ENCODE data around the gene OSER1. TPM values are rescaled to one million over a fixed set of nuclear protein-coding genes. Genes with fewer than 3 reads are reported as not detected.

Gene OSER1
- total RNA-seq, 1 donor = 46.7 TPM

DNA sequence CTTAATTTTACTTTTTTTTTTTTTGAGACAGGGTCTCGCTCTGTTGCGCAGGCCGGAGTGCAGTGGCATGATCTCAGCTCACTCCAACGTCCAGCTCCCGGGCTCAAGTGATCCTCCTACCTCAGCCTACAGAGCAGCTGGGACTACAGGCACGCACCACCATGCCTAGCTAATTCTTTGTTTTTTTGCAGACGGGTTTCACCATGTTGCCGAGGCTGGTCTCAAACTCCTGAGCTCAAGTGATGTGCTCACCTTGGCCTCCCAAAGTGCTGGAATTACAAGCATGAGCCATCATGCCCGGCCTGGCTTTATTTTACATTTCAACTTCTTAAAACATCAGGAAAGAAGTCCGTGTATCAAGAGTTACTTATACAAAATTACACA lies 5.7 kb downstream of the OSER1 start:
- Histone ChIP-seq H3K27me3 (ENCODE audit: insufficient read depth, low read length) (no peaks in the 10 kb centered on the region), H3K4me1 (ENCODE audit: insufficient read depth, low read length) (peaks cover 55% of the 10 kb centered on the region), H3K9me3 (ENCODE audit: low read depth, low read length) (no peaks in the 10 kb centered on the region), H3K4me3 (ENCODE audit: insufficient read depth, low read length) (no peak overlapping the region), H3K79me2 (ENCODE audit: insufficient read depth, low read length) (peaks cover 79% of the 10 kb centered on the region), H3K4me2 (ENCODE audit: insufficient read depth, low read length) (no peak overlapping the region), H3K36me3 (ENCODE audit: insufficient read depth, low read length) (peaks cover 38% of the 10 kb centered on the region), H2AFZ (ENCODE audit: low read length) (no peak overlapping the region), H4K20me1 (ENCODE audit: insufficient read depth, low read length) (peaks cover 33% of the 10 kb centered on the region), H3K27ac (ENCODE audit: low read depth, low read length) (peak overlapping the region; percentile 67)
- TF ChIP-seq, protein P1, sequence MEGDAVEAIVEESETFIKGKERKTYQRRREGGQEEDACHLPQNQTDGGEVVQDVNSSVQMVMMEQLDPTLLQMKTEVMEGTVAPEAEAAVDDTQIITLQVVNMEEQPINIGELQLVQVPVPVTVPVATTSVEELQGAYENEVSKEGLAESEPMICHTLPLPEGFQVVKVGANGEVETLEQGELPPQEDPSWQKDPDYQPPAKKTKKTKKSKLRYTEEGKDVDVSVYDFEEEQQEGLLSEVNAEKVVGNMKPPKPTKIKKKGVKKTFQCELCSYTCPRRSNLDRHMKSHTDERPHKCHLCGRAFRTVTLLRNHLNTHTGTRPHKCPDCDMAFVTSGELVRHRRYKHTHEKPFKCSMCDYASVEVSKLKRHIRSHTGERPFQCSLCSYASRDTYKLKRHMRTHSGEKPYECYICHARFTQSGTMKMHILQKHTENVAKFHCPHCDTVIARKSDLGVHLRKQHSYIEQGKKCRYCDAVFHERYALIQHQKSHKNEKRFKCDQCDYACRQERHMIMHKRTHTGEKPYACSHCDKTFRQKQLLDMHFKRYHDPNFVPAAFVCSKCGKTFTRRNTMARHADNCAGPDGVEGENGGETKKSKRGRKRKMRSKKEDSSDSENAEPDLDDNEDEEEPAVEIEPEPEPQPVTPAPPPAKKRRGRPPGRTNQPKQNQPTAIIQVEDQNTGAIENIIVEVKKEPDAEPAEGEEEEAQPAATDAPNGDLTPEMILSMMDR (IDR thresholded peaks at IDR 0.05; ENCODE audit: extremely low read depth, low read depth, low read length) = no peak
- no peak for DNase-seq (ENCODE audit: insufficient read length, low spot score, missing footprints)

DNA sequence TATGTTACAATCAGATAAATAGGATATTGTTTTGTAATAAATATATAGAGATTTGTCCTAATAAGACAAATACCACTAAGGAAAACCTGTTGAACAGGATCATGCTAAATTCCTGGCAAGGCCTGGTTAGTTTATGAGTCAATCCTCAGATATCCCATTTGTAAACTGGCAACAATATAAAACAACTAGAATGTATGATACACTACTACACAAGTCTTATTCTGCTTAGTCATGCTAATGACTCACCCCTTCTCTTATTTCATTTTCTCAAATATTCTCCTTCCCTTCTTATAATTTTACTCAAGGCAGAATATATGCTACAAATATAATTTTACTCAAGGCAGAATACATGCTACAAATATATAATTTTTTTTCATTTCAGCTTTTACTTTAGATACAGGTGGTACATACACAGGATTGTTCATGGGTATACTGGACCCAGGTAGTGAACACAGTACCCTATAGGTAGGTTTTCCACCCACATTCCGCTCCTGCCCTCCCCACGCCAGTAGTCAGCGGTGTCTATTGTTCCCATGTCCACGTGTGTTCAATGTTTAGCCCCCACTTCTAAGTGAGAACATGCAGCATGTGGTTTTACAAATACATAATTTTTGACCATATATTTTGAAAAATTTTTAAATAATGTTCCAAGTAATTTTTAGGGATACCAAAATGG lies 6.3 kb downstream of the OSER1 start:
- peak overlapping the region; percentile 67 for H3K27ac ChIP-seq (ENCODE audit: low read depth, low read length)
- TF ChIP-seq, protein P1 (IDR thresholded peaks at IDR 0.05; ENCODE audit: extremely low read depth, low read depth, low read length) = no peak
- peak; percentile 95 for DNase-seq (ENCODE audit: insufficient read length, low spot score, missing footprints)
- H3K4me3 ChIP-seq (ENCODE audit: insufficient read depth, low read length) = no peak overlapping the region
- peak overlapping the region; percentile 56 for H3K4me2 ChIP-seq (ENCODE audit: insufficient read depth, low read length)
- H2AFZ ChIP-seq (ENCODE audit: low read length) = no peak overlapping the region
- H4K20me1 ChIP-seq (ENCODE audit: insufficient read depth, low read length) = peaks cover 32% of the 10 kb centered on the region
- H3K36me3 ChIP-seq (ENCODE audit: insufficient read depth, low read length) = peaks cover 44% of the 10 kb centered on the region
- H3K27me3 ChIP-seq (ENCODE audit: insufficient read depth, low read length) = no peaks in the 10 kb centered on the region
- H3K9me3 ChIP-seq (ENCODE audit: low read depth, low read length) = no peaks in the 10 kb centered on the region
- peaks cover 79% of the 10 kb centered on the region for H3K79me2 ChIP-seq (ENCODE audit: insufficient read depth, low read length)
- peaks cover 54% of the 10 kb centered on the region for H3K4me1 ChIP-seq (ENCODE audit: insufficient read depth, low read length)

DNA sequence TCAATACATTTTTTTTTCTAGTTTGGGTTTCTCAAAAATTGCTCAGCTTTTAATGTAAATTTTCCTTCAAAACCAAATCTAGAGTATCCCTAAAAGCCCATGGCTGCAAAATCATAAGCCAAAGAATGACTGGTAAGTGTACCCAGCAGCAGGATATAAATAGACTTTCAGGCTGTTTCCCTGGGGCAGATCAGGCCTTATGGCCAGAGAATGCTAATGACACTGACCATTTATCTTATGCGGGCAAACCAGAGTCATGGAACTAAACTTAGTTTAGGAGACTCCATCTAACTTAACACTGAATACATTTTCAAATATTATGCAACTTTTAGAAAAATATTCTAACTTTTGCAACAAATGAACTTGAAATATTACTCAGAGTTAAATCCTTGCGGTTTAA lies 7.4 kb downstream of the OSER1 start:
- peaks cover 50% of the 10 kb centered on the region for H3K36me3 ChIP-seq (ENCODE audit: insufficient read depth, low read length)
- no peak overlapping the region for H2AFZ ChIP-seq (ENCODE audit: low read length)
- H3K27me3 ChIP-seq (ENCODE audit: insufficient read depth, low read length) = no peaks in the 10 kb centered on the region
- TF ChIP-seq, protein P1 (IDR thresholded peaks at IDR 0.05; ENCODE audit: extremely low read depth, low read depth, low read length) = no peak
- peak overlapping the region; percentile 46 for H3K27ac ChIP-seq (ENCODE audit: low read depth, low read length)
- H3K4me1 ChIP-seq (ENCODE audit: insufficient read depth, low read length) = peaks cover 44% of the 10 kb centered on the region
- no peak for DNase-seq (ENCODE audit: insufficient read length, low spot score, missing footprints)
- no peak overlapping the region for H3K4me3 ChIP-seq (ENCODE audit: insufficient read depth, low read length)
- no peaks in the 10 kb centered on the region for H3K9me3 ChIP-seq (ENCODE audit: low read depth, low read length)
- peaks cover 23% of the 10 kb centered on the region for H4K20me1 ChIP-seq (ENCODE audit: insufficient read depth, low read length)
- peaks cover 72% of the 10 kb centered on the region for H3K79me2 ChIP-seq (ENCODE audit: insufficient read depth, low read length)
- H3K4me2 ChIP-seq (ENCODE audit: insufficient read depth, low read length) = no peak overlapping the region

DNA sequence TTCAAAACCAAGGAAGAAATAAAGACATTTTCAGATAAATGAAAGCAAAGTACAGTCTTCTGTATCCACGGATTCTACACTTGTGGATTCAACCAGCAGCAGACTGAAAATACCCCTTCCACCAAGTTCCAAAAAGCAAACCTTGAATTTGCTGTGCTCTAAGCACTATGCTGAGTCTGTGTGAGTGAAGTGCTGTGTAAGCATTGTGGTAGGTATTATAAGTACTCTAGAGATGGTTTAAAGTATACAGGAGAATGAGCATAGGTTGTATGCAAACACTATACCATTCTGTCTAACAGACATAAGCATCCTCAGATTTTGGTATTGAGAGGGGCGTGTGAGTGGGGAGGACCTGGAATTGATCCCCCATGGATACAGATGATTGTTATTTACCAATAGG lies 9.6 kb downstream of the OSER1 start:
- Histone ChIP-seq H3K9me3 (ENCODE audit: low read depth, low read length) (no peaks in the 10 kb centered on the region), H3K27ac (ENCODE audit: low read depth, low read length) (peak overlapping the region; percentile 16), H3K4me3 (ENCODE audit: insufficient read depth, low read length) (no peak overlapping the region), H2AFZ (ENCODE audit: low read length) (no peak overlapping the region), H3K27me3 (ENCODE audit: insufficient read depth, low read length) (no peaks in the 10 kb centered on the region), H3K36me3 (ENCODE audit: insufficient read depth, low read length) (peaks cover 62% of the 10 kb centered on the region), H3K79me2 (ENCODE audit: insufficient read depth, low read length) (peaks cover 51% of the 10 kb centered on the region), H3K4me1 (ENCODE audit: insufficient read depth, low read length) (peaks cover 39% of the 10 kb centered on the region), H3K4me2 (ENCODE audit: insufficient read depth, low read length) (no peak overlapping the region), H4K20me1 (ENCODE audit: insufficient read depth, low read length) (peaks cover 17% of the 10 kb centered on the region)
- DNase-seq (ENCODE audit: insufficient read length, low spot score, missing footprints) = no peak
- TF ChIP-seq, protein P1 (IDR thresholded peaks at IDR 0.05; ENCODE audit: extremely low read depth, low read depth, low read length) = no peak

Measured in osteoblast (primary cell).